GM18507 (cell line): ENCODE data around the gene CGNL1.

Source experiments
- DNase-seq: peaks from one replicate; pipeline ENCODE4 v3.0.0; 2011; ENCODE audit warnings: low read depth; ENCODE audit not compliant: insufficient read length; ENCODE audit errors: extremely low spot score
- FAIRE-seq: peaks from 2 replicates; lab custom pipeline; 2011; peaks lifted over from hg19 to GRCh38; lab: Jason Lieb, UNC

The CGNL1 gene, protein sequence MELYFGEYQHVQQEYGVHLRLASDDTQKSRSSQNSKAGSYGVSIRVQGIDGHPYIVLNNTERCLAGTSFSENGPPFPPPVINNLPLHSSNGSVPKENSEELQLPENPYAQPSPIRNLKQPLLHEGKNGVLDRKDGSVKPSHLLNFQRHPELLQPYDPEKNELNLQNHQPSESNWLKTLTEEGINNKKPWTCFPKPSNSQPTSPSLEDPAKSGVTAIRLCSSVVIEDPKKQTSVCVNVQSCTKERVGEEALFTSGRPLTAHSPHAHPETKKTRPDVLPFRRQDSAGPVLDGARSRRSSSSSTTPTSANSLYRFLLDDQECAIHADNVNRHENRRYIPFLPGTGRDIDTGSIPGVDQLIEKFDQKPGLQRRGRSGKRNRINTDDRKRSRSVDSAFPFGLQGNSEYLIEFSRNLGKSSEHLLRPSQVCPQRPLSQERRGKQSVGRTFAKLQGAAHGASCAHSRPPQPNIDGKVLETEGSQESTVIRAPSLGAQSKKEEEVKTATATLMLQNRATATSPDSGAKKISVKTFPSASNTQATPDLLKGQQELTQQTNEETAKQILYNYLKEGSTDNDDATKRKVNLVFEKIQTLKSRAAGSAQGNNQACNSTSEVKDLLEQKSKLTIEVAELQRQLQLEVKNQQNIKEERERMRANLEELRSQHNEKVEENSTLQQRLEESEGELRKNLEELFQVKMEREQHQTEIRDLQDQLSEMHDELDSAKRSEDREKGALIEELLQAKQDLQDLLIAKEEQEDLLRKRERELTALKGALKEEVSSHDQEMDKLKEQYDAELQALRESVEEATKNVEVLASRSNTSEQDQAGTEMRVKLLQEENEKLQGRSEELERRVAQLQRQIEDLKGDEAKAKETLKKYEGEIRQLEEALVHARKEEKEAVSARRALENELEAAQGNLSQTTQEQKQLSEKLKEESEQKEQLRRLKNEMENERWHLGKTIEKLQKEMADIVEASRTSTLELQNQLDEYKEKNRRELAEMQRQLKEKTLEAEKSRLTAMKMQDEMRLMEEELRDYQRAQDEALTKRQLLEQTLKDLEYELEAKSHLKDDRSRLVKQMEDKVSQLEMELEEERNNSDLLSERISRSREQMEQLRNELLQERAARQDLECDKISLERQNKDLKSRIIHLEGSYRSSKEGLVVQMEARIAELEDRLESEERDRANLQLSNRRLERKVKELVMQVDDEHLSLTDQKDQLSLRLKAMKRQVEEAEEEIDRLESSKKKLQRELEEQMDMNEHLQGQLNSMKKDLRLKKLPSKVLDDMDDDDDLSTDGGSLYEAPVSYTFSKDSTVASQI

DNA sequence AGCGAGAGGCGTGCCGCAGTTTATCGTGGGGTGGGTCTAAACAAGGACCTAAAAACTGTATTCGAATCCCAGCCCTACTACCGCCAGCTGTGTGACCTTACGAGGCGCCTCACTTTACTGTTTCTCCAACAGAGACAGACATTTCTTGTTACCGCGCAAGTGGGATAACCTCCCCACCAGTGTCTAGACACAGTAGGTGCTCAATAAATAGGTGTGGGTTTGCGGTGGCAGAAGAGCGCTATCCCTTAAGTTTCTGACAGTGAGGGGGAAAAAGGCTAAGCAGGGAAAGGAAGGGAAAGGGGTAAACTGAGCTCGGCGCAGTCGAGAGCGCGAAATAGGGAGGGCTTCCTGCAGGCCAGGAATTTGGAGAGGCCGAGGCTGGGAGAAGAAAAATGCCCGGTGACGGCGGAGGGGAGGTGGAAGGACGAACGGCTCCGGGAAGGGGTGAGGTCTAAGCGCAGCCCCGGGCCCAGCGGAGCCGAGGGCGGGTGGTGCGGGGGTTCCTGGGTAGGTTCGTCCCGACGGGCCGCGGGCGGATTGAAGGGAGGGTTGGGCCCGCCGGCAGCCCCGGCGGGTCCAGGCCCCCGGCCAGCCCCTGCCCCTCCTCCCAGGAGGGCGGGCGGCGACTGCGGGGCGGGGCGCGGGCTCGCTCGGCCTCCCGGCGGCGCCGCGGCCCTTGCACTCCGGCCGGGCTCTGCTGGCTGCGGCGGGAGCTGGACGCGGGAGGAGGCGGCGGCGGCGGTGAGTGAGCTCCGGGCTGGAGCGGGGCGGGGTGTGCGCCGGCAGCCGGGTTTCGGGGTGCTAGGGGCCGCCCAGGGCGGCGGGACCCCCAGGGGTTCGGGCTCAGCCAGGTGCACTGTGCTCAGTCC lies at the start of gene CGNL1:
Gene CGNL1, plus strand, starts transcription at position 679 of the 869 bp plus-strand sequence. CDS start 61,495 bp downstream, outside the sequence.
- FAIRE-seq = no peak
- no peak for DNase-seq

DNA sequence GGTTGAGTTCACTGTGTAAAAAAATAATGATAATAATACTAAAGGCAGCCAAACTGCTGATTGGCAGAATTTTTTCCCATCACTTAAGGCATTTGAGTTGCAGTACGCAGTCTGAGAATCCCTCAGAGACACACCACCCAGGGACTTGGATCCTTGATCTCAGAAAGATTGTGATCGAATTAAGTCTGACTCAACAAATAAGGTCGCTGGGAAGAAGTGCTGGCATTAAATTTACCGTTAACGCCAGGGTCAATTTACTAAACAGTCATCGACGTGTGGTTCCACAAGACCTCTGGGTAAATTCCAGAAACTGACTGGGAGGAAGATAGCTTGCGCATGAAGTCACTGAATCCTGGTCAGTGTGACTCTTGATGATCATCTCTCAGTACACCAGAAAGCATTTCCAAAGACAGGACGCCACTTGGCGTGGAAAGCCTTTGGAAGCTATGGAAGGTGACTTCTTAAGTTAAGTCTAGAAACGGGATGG lies 48.3 kb upstream of the CGNL1 start:
- FAIRE-seq = no peak
- no peak for DNase-seq

DNA sequence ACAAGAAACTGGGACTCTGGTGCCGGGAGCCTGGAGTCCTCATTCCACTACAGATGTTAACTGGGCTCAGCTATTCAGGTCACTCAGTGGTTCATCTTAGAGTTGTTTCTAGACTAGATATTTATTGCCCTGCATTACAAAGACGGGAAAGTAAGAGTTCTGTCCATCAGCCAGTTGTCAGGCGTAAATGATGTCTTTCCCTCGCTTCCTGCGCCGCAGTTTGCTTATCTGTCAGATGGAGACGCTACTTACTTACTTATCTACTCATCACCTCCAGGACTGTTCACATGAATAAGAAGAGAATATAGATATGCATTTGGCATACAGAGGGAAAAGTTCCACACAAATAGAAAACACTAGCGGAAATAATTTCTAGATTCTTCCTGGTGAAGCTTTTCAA lies 47.8 kb upstream of the CGNL1 start:
- no peak for FAIRE-seq
- no peak for DNase-seq

DNA sequence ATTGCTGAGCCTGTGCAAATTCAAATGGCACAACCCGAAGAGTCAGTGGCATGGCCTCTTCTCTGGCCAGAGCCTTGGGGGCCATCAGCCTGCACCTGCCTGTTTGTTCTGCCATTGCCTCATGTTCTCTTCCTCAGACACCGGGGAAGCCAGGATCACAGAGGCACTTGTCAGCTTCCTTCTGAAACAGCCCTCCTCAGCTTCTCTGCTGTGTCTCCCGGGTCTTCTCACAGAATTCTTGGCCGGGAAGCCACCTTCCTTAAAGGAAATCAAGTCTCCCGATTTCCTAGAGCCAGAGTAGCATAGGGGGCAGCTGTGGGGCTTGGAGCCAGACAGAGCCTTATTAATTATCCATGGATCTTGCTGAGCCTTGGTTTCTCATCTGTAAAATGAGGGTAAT lies 47.4 kb upstream of the CGNL1 start:
- FAIRE-seq (no peak), DNase-seq (no peak)

DNA sequence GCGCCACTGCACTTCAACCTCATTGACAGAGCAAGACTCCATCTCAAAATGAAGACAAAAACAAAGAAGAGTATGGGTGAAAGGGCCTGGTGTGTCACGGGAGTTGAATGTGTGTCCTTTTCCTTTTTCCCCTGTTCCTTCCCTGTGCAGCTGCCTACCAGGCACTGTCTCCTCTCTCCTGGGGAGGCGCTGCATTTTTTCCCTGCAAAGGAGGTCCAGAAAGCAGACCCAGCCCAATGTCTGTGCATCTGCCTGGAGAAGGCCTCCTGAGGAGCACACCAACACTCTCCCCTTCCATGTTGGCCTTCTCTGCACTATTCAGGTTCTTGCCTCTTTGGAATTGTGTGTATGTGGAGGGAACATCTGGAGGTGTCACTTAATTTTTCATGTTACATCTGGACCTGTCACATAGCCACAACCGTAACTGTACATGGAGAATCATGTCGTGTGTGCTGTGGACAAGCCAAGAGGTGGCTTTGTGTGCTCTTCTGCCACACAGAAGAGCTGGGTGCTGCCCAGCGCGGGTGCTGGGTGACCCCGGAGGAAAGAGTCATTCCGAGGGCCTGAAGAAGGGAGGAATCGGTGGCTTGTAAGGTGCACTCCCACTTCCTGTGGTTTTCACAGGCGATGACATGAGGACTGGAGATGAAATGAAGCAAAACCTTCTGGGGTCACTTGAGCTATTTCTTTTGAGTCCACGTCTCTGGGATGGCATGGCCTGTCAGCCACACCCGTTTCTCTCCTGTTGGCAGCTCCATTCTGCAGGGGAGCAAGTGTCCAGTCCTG lies 46.5 kb upstream of the CGNL1 start:
- no peak for DNase-seq

DNA sequence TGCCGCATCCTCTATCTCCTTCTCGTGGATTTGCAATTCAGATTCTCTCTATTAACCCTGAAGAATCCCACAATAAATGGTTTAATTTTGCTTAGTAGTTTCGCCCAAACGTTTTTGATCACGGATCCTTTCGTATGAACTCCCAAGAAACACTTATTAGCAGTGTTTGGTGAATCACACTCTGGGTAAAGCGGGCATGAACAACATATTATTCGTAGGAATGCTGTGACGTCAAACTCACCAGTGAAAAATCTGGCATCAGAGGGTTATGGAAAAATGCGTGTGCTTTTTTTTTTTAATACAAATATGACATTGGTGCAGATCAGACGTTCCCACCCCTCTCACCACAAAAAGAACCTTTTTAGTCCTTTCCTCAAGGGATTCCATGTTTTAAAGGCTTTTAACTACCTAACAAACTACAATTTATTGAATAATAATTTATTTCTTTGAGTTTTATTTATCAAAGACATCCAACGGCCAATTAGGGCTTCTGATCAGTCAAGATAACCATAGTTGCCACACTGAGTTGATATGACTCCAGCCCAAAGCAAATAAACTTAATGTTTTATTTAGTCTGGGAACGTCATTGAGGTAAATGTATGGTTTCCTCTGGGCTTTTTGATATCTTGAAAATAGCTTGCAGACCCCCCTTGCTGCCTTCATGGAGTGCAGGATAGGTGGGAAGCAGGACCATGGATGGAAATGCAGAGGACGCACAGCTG lies 45.5 kb upstream of the CGNL1 start:
- no peak for DNase-seq

More for the DNA sequence above, 46.5 kb upstream of the CGNL1 start:
- no peak for FAIRE-seq

DNA sequence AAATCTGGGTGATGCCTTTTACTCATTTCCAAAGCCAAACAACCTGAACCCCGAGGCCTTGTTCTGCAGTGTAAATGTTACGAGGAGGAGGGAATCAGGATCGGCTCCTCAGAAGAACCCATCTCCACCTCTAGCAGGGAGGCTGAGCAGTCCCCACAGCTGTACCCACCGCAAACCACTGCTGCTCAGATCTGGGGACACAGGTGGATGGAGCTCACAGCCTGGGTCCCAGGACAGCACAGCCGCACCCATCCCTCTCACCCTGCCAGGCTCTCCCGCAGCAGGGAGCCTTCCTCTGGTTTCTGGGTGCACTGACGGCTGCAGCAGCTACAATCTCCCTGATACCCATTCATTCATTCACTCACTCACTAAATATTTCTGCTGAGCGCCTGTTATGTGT lies 44.0 kb upstream of the CGNL1 start:
- FAIRE-seq (no peak), DNase-seq (no peak)

More for the DNA sequence above, 45.5 kb upstream of the CGNL1 start:
- no peak for FAIRE-seq

DNA sequence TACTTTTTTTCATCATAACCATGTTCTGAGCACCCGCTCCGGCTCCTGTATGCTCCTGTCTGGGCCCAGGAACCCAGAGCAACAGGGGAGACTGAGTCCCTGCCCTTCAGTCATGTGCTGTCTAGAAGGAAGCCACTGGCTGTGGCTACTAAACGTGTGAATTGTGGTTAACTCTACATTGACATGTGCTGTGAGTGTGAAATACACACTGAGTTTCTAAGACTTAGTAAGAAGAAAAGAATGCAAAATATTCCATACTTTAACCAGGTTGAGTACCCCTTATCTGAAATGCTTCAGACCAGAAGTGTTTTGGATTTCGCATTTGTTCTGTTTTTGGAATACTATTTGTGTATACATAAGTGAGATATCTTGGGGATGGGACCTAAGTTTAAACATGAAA lies 42.8 kb upstream of the CGNL1 start:
- DNase-seq (no peak), FAIRE-seq (no peak)

DNA sequence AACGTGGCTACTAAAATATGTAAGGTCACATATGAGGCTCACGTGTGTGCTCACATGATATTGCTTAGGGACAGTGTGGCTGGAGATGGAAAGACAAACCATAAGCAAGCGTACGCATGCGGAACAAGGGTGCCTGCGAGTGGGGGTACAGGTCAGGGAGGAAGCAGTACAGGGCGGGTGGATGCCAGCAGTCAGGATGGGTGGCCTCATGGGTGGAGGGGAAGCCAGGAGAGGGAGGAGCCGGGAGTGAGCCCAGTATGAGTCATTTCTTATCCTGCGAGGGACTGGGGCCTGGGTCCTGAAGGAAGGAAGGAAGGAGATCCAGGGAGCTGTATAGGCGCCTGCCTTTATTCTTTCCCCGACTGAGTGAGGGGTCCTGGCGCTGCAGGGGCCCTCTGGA lies 42.0 kb upstream of the CGNL1 start:
- DNase-seq (no peak), FAIRE-seq (no peak)

DNA sequence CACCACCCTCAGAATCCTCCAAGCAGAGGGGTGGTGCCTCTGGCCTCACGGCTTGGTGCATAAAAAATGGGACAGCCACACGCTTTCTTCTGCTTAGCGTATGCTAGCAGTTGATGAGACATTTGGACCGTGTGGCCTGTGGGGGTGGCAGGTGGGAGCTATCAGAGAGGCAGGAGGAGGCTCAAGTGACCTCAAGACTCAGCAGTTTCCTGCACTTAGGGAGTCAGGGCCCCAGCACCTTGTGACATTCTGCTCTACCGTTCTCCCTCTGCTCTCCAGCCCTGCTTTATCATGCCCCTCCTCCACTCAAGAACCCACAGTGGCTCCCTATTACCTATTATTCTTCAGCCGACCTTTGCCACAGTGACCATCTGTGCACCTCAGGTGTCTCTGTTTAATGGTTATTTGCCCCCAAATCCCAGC lies 41.0 kb upstream of the CGNL1 start:
- DNase-seq = no peak

DNA sequence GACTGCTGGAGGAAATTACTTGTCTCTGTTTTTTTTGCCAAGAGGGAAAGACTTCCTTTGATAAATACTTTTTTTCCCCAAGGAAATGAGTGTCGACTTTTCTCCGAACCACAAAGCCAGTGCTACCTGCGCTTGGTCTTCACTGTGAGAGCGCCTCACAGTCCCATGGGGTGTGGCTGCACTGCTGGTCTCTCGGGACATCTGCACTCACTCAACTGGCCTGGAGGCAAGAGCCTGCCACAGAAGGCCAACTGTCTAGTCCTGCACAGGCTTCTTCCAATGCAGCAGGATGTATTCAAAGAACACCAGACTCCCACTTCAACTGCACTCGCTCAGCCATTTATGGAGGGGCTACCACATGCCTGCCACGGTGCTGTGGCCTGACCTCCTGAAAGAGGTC lies 40.6 kb upstream of the CGNL1 start:
- DNase-seq (no peak), FAIRE-seq (no peak)

More for the DNA sequence above, 41.0 kb upstream of the CGNL1 start:
- FAIRE-seq = no peak

DNA sequence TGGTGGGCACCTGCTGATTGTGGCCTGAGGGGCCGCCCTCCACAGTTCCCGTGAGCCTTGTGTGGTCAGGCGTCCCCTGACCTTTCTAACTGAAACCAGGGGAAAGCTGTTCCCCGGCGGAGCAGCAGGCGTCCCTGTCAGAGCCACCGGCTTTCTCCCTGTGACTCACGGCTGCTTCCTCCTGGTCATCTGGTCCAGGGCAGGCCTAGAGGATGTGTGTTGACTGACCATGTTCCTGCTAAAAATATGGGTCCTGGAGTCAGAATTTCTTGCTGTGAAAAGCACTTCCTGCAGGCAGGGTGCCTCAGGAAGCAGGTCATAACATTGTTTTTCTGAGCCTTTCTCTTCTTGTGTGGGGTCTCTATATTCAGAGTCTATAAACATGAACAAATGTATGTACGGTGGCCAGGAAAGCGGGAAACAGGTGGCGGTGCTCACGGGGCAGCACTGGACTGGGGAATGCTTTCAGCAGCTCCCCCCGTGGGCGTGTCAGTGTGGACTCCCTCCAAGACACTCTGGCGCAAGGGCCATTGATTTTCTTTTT lies 38.4 kb upstream of the CGNL1 start:
- no peak for DNase-seq
- FAIRE-seq = no peak

DNA sequence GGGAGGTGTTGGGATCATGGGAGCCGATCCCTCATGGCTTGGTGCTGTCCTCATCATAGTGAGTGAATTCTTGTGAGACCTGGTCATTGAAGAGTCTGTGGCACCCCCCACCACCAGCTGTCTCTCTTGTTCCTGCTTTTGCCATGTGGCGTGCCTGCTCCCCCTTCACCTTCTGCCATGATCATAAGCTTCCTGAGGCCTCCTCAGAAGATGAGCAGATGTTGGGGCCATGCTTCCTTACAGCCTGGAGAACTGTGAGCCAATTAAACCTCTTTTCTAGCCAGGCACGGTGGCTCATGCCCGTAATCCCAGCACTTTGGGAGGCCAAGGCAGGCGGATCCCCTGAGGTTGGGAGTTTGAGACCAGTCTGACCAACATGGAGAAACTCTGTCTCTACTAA lies 37.0 kb upstream of the CGNL1 start:
- FAIRE-seq (no peak), DNase-seq (no peak)

DNA sequence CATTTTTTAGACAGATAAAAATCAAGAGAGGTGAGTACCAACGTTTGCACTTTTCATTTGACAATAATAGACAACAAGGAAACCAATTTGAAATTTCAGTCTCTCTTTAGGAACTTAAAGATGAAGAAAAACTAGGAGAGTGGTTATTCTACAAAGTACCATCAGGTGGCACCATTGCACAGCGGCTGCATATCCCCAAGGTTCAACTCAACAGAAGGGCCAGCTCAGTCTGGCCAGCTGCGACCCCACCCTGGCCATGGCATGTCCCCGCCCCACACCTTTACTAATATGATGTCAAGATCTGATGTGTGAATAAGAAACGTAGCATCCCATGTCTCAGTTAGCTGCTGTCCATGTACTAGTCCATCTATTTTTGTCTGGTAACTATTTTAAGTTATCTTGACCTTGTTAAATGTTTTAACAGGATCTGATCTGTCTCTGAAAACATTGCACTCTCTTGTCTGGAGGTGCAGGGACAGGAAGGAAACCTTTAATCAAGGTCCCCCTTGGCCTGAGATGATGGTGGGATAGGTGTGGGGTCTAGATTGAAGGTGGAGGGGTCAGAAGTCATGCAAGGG lies 35.5 kb upstream of the CGNL1 start:
- DNase-seq = peak; percentile 28
- FAIRE-seq = peak; percentile 78

DNA sequence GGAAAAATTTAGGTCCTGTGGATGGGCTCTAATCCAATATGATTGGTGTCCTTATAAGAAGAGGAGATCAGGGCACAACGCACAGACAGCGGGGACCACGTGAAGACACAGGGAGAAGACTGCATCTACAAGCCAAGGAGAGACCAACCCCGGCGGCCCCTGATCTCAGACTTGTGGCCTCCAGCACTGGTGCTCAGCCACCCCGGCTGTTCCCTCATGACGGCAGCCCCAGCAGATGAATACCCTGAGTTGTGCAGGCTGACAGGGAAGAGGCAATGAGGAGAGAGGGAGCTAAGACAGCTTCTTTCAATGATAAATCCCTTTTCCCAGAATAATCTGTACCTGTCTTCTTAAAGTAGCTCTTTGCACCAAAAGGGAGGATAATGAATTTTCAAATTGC lies 33.3 kb upstream of the CGNL1 start:
- FAIRE-seq (no peak), DNase-seq (no peak)

DNA sequence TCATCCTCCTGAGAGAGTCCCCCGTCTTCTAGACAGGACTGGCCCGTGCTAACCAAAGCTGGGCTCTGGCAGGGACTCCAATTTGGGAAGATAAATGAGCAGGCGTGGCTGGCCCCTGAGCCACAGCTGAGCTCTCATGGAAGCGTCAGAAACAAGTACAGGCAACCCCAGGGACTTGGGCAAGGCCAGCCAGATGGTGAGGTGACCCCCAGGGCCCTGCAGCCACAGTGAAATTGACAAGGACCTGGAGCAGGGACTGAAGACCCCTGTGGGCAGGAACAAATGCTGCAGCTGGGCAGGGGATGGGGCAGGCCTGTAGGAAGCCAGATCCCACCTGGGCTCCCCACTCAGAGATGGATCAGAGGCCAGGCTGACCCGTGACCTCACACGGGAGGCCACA lies 32.8 kb upstream of the CGNL1 start:
- FAIRE-seq (no peak), DNase-seq (no peak)

DNA sequence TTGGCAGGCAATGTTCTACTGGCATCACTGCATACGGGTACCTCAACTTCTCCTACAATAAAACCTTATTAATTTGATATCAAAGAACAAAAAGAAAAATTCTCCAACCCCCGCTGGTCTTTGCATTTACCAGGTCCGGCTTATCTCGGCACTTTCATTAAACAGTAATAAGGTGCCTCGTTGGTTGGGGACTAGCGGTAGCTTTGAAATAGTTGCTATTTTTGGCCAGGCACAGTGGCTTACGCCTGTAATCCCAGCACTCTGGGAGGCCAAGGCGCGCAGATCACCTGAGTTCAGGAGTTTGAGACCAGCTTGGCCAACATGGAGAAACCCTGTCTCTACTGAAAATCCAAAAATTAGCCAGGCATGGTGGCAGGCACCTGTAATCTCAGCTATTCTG lies 32.0 kb upstream of the CGNL1 start:
- FAIRE-seq (no peak), DNase-seq (no peak)
